HL-60/S4 treated with retinoic acid at 250 ng/mL for 4 days and 3 days (cell line): ENCODE results near the gene MRPL38.

Experiments used
- in situ Hi-C: fragments of 300-500 bp; cut with MboI; formaldehyde crosslinking; loops from 2 replicates; pipeline ENCODE4 v1.7.0; 2022; ENCODE audit warnings: low sequenced_read_pairs

MRPL38 gene

GRCh38 chr17:75898791-75899190, 5.9 kb downstream of the MRPL38 start:
- in situ Hi-C loops: loop anchor here (25.0 kb wide), 1 partner anchor 111 kb away; the partner anchor contains the start of gene UNK

GRCh38 chr17:75898065-75898464, 6.6 kb downstream of the MRPL38 start:
- in situ Hi-C loops: loop anchor here (25.0 kb wide), 1 partner anchor 111 kb away; the partner anchor contains the start of gene UNK

GRCh38 chr17:75897160-75898019, 7.3 kb downstream of the MRPL38 start:
- in situ Hi-C loops: loop anchor here (25.0 kb wide), 1 partner anchor 110 kb away; the partner anchor contains the start of gene UNK

GRCh38 chr17:75896415-75897159, 8.1 kb downstream of the MRPL38 start, which contains the start of gene TRIM65:
TSS of gene TRIM65 (minus strand) at chr17:75896951. CDS start at chr17:75896937, 14 bp downstream.
- in situ Hi-C loops: loop anchor here (25.0 kb wide), 1 partner anchor 109 kb away; the partner anchor contains the start of gene UNK

- in situ Hi-C loops: loop anchor here (25.0 kb wide), 1 partner anchor 108 kb away; the partner anchor contains the start of gene UNK
Measured at GRCh38 chr17:75895370-75896155, 9.1 kb downstream of the MRPL38 start.

GRCh38 chr17:75894049-75894733, 10.5 kb downstream of the MRPL38 start:
- in situ Hi-C loops: loop anchor here (25.0 kb wide), 1 partner anchor 107 kb away; the partner anchor contains the start of gene UNK

GRCh38 chr17:75893305-75894048, 11.2 kb downstream of the MRPL38 start:
- in situ Hi-C loops: loop anchor here (25.0 kb wide), 1 partner anchor 106 kb away; the partner anchor contains the start of gene UNK

- in situ Hi-C loops: loop anchor here (25.0 kb wide), 1 partner anchor 105 kb away; the partner anchor contains the start of gene UNK
Measured at GRCh38 chr17:75892556-75893224, 12.0 kb downstream of the MRPL38 start.

GRCh38 chr17:75891605-75892555, 12.8 kb downstream of the MRPL38 start:
- in situ Hi-C loops: loop anchor here (25.0 kb wide), 1 partner anchor 105 kb away; the partner anchor contains the start of gene UNK

- in situ Hi-C loops: loop anchor here (25.0 kb wide), 1 partner anchor 104 kb away; the partner anchor contains the start of gene UNK
Measured at GRCh38 chr17:75891022-75891604, 13.6 kb downstream of the MRPL38 start.

GRCh38 chr17:75889454-75889853, 15.2 kb downstream of the MRPL38 start:
- in situ Hi-C loops: loop anchor here (25.0 kb wide), 1 partner anchor 102 kb away; the partner anchor contains the start of gene UNK

- in situ Hi-C loops: loop anchor here (25.0 kb wide), 1 partner anchor 101 kb away; the partner anchor contains the start of gene UNK
Measured at GRCh38 chr17:75888484-75888883, 16.2 kb downstream of the MRPL38 start.

- in situ Hi-C loops: loop anchor here (25.0 kb wide), 1 partner anchor 99 kb away; the partner anchor contains the start of gene UNK
Measured at GRCh38 chr17:75885860-75886259, 18.8 kb downstream of the MRPL38 start.

- in situ Hi-C loops: loop anchor here (25.0 kb wide), 1 partner anchor 98 kb away; the partner anchor contains the start of gene UNK
Measured at GRCh38 chr17:75885431-75885830, 19.3 kb downstream of the MRPL38 start.

- in situ Hi-C loops: loop anchor here (25.0 kb wide), 1 partner anchor 95 kb away; the partner anchor contains the start of gene UNK
Measured at GRCh38 chr17:75881678-75882454, 22.8 kb downstream of the MRPL38 start.

- in situ Hi-C loops: loop anchor here (25.0 kb wide), 1 partner anchor 93 kb away; the partner anchor contains the start of gene UNK
Measured at GRCh38 chr17:75880266-75880665, 24.4 kb downstream of the MRPL38 start.
